WERI-Rb-1 (cell line): ENCODE results near the gene CHGA.
A peak's percentile ranks its signal among the peaks of the same experiment; 100 is the strongest.

Source experiments
- DNase-seq: peaks from one replicate; pipeline ENCODE4 v3.0.0-alpha.2; 2020
- H3K27ac ChIP-seq: fragments of 250-450 bp; sonication (Bioruptor Pico); 2 replicates; pipeline ENCODE4 v1.5.1; 2020; ENCODE audit warnings: mild to moderate bottlenecking, moderate library complexity
- H3K27me3 ChIP-seq: fragments of 250-450 bp; sonication (Bioruptor Pico); 2 replicates; pipeline ENCODE4 v1.5.1; 2021; ENCODE audit warnings: mild to moderate bottlenecking, low read depth, moderate library complexity; ENCODE audit not compliant: insufficient read depth, severe bottlenecking
- H3K36me3 ChIP-seq: fragments of 250-450 bp; sonication (Bioruptor Pico); 2 replicates; pipeline ENCODE4 v1.5.1; 2020; ENCODE audit warnings: mild to moderate bottlenecking, moderate library complexity
- H3K4me3 ChIP-seq: 2 replicates; pipeline ENCODE4 v1.5.1; 2011; ENCODE audit warnings: low read depth, mild to moderate bottlenecking, control low read depth, low read length
- H3K9me3 ChIP-seq: fragments of 250-450 bp; sonication (Bioruptor Pico); 2 replicates; pipeline ENCODE4 v1.5.1; 2021; ENCODE audit warnings: mild to moderate bottlenecking, moderate library complexity; ENCODE audit not compliant: severe bottlenecking
- TF ChIP-seq, protein P1 (sequence below): IDR thresholded peaks from 2 replicates; pipeline ENCODE4 v1.5.1; 2011; ENCODE audit warnings: low read depth, mild to moderate bottlenecking, control low read depth, inconsistent platforms, low read length

Gene CHGA

DNA sequence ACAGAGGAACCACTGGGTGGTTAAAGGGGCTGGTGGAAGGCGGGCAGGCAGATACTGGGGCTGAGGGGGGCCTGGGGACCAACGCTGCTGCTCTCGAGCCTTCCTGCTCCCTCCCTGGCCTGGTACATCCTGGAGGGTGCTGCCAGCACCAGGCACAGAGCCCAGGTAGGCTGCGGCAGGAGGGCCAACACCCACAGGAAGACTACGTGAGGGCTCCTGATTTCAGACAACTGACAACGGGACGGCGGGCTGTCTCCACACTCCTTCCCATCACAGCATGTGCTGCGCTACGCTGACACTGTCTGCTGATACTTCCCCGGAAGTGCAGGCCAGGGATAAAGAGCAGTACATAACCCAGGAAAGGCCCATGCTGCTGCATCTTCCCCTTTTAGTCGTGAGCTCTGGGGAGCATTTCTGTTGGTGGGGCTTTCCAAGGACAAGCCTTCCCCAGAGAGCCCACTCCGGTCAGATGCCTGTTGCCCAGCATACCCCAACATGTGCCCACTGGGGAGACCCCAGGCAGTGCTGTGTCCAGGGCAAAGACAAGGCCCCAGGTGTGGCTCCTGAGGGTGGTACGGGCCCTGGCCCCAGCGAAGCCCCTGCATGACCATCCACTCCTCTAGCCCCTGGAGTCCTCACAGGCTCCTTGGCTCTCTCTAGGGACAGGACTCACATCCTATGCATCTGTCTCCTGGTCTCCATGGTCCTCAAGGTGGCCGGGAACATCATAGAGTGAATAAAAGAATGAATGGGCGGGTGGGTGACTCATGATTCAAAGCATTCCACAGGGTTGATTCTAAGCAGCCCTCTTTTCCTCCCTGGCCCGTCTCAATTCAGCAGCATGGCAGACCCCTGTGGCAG is 38.0 kb downstream of the CHGA start:
- Histone ChIP-seq H3K27me3 (no peaks in the 10 kb centered on the region), H3K4me3 (no peak overlapping the region), H3K36me3 (peaks cover 29% of the 10 kb centered on the region), H3K9me3 (no peaks in the 10 kb centered on the region), H3K27ac (peak overlapping the region; percentile 83)
- DNase-seq = no peak
- TF ChIP-seq, protein P1, sequence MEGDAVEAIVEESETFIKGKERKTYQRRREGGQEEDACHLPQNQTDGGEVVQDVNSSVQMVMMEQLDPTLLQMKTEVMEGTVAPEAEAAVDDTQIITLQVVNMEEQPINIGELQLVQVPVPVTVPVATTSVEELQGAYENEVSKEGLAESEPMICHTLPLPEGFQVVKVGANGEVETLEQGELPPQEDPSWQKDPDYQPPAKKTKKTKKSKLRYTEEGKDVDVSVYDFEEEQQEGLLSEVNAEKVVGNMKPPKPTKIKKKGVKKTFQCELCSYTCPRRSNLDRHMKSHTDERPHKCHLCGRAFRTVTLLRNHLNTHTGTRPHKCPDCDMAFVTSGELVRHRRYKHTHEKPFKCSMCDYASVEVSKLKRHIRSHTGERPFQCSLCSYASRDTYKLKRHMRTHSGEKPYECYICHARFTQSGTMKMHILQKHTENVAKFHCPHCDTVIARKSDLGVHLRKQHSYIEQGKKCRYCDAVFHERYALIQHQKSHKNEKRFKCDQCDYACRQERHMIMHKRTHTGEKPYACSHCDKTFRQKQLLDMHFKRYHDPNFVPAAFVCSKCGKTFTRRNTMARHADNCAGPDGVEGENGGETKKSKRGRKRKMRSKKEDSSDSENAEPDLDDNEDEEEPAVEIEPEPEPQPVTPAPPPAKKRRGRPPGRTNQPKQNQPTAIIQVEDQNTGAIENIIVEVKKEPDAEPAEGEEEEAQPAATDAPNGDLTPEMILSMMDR = no peak

DNA sequence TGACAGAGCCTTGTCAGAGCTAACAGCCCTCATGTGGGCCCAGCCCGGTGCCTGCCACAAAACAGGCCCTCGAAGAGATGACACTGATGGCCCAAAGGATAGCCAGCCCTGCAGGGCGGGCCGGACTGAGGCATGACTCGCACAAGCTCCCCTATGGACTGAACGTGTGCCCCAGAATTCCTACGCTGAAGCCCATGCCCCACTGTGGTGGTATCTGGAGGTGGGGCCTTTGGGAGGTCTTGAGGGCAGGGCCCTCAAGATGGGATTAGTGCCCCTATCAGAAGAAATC is 38.6 kb downstream of the CHGA start:
- TF ChIP-seq, protein P1 = no peak
- no peak for DNase-seq
- Histone ChIP-seq H3K27ac (peak overlapping the region; percentile 83), H3K9me3 (no peaks in the 10 kb centered on the region), H3K27me3 (no peaks in the 10 kb centered on the region), H3K36me3 (peaks cover 29% of the 10 kb centered on the region), H3K4me3 (no peak overlapping the region)

DNA sequence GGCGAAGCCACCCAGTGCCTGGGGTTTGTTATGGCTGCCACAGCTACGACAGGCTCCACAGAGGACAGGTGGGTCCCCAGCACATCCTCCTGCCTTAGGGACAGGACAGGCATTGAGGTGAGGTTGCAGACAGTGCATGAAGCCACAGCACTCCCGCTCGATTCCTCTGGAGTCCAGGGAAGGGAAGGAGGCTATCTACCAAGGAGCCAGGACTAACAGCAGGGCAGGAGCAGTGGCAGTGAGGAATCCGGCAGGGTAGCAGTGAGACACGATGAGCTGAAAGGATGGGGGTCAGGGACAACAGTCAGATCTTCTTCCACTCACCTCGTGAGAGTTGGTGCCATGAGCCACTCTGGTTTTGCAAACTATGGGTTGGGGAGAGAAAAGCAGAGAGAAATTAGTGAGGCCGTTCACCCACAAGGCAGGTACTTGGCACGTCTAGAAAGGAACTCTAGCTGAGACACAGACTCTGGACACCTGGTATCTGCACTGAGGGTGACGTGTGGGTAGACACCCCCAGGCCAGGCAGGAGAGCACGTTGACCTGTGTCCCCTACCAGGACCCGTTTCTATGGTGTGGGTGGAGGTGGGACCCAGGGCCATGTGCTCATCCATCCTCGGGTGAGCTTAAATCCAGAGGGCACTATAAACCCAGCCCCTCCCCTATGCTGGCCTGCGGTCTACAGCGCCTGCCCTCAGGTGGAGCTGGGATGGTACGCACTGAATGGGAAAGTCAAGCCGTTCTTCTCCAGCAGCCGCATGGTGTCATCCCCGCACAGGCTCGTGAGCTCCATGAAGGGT is 39.3 kb downstream of the CHGA start:
- Histone ChIP-seq H3K27me3 (no peaks in the 10 kb centered on the region), H3K9me3 (no peaks in the 10 kb centered on the region), H3K4me3 (no peak overlapping the region), H3K27ac (peak overlapping the region; percentile 64), H3K36me3 (peaks cover 22% of the 10 kb centered on the region)
- DNase-seq = no peak
- TF ChIP-seq, protein P1 = no peak

GRCh38 chr14:92962831-92963095 is 39.8 kb downstream of the CHGA start:
- Histone ChIP-seq H3K9me3 (no peaks in the 10 kb centered on the region), H3K36me3 (peaks cover 17% of the 10 kb centered on the region), H3K27ac (peak overlapping the region; percentile 64), H3K4me3 (no peak overlapping the region), H3K27me3 (no peaks in the 10 kb centered on the region)
- no peak for DNase-seq
- TF ChIP-seq, protein P1 = no peak

DNA sequence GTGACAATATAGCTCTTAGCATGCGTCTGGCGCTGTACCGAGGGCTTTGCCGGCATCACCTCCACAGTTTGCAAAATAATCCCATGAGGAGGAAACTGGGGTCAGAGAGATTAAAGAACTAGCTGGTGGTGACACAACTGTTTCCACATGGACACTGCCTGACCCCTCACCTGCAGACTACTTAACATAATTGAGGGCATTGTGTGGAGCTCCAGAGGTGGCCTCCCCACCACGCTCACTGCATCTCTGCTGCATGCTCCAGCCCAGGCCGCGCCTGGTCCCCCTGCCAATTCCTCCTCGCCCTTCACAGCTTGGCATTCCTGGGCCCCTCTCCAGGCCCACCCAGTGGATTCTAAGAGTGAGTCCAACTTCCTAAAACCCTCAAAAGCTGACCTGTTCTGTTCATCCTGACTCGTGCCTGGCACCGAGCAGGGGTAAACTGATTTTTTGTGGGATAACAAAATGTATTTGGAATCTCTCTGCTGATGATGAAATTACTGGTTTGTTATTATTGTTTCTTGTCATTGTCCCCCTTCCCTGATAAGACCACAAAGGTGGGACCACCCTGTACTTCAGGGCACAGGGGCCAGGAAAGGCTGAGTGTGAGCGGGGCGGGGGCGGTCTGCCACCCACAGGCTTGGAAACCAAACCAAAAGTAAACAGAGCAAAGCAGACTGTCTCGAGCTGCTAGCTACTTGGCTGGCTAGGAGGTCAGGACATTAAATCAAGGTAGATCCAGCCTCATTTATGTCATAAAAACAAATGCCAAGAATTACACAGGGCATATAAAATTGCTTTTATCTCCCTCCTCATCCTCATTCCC is 40.6 kb downstream of the CHGA start:
- Histone ChIP-seq H3K4me3 (no peak overlapping the region), H3K36me3 (peaks cover 11% of the 10 kb centered on the region; the same call in 1 of the 2 replicates), H3K27me3 (no peaks in the 10 kb centered on the region), H3K27ac (peak overlapping the region; percentile 64), H3K9me3 (no peaks in the 10 kb centered on the region)
- TF ChIP-seq, protein P1 = no peak
- DNase-seq = peak; percentile 64
